Left lung (tissue), 10 donors: ENCODE measurements around the gene OMP. TPM values are rescaled to one million over a fixed set of nuclear protein-coding genes. Genes with fewer than 3 reads are reported as not detected.

Experiments
- ATAC-seq: fragments of 200-7000 bp; cut with Tn5 transposase; one replicate; pipeline ENCODE4 v1.9.1; 2020; ENCODE audit warnings: moderate library complexity
- DNase-seq, 4 donors: peaks; one replicate each; pipeline ENCODE4 v3.0.0-alpha.2; 2013 to 2020
- H3K27ac ChIP-seq, 2 donors: fragments of 200-600 bp; sonication (generic) in 1 of 2; one replicate each; pipeline versions ENCODE4 v1.5.0 to v1.8.0; 2020 to 2021
- H3K27me3 ChIP-seq, 2 donors: fragments of 200-600 bp; sonication (generic) in 1 of 2; one replicate each; pipeline versions ENCODE4 v1.5.0 to v1.8.0; 2020 to 2021
- H3K36me3 ChIP-seq, 2 donors: fragments of 200-600 bp; sonication (generic) in 1 of 2; one replicate each; pipeline versions ENCODE4 v1.5.0 to v1.8.0; 2020 to 2021
- H3K4me1 ChIP-seq, 2 donors: fragments of 200-600 bp; one replicate each; pipeline ENCODE4 v1.8.0; 2021
- H3K4me3 ChIP-seq, 2 donors: fragments of 200-600 bp; sonication (generic) in 1 of 2; one replicate each; pipeline versions ENCODE4 v1.5.0 to v1.8.0; 2020 to 2021; ENCODE audit warnings: mild to moderate bottlenecking in 1 of 2
- H3K9me3 ChIP-seq, 2 donors: fragments of 200-600 bp; sonication (generic) in 1 of 2; one replicate each; pipeline versions ENCODE4 v1.5.0 to v1.8.0; 2020 to 2021
- CTCF ChIP-seq, 2 donors: fragments of 200-600 bp; sonication (generic) in 1 of 2; IDR thresholded peaks; one replicate each; pipeline versions ENCODE4 v1.5.0 to v1.8.0; 2021; ENCODE audit warnings: antibody characterized with exemption in 2 of 2
- intact Hi-C, 2 donors: fragments of 100-400 bp; cut with DNase I; formaldehyde crosslinking; loops; one replicate each; pipeline versions ENCODE4 v1.11.2 to v1.14.2; 2022
- polyA plus RNA-seq, 6 donors: library from polyadenylated mRNA; unstranded; fragments of 120-200 nt; gene quantifications; one replicate each; pipeline ENCODE4 v1.2.1, GENCODE V29; 2013; ENCODE audit not compliant: insufficient read length in 6 of 6
- total RNA-seq, 2 donors: library from RNA; stranded (reverse); fragmentation: NEBNext Ultra II Directional; extraction: Animal tissue kit (Norgen Biotek cat#: 25700); gene quantifications; one replicate each; pipeline ENCODE4 v1.2.1, GENCODE V29; 2021
- donor health status: DM: no; HTN: yes; CAD: no.
- donor health status: DM: no; HTN: no; CAD: no.

OMP gene
- total and polyA plus RNA-seq, 8 donors = 0.34 to 0.46 (median 0.40) TPM; not detected in 4

- peaks cover 0 to 12% of the 10 kb centered on the region in 2 donors for H3K4me1 ChIP-seq
- peak overlapping the region; percentile 67 to 70 for H3K4me3 ChIP-seq
- H3K36me3 ChIP-seq = no peaks in the 10 kb centered on the region
- peak overlapping the region; percentile 76 to 77 for H3K27ac ChIP-seq
- intact Hi-C loops = no loop called here
- H3K9me3 ChIP-seq = no peaks in the 10 kb centered on the region
- no peak for TF ChIP-seq CTCF (IDR thresholded peaks at IDR 0.05)
- DNase-seq = peak in 1 of 4 donors; percentile 63
- peak; percentile 1 for ATAC-seq
- peaks cover 0 to 5% of the 10 kb centered on the region in 2 donors for H3K27me3 ChIP-seq
Measured at GRCh38 chr11:77065878-77066228, 36.8 kb upstream of the OMP start.

GRCh38 chr11:77066229-77067042, 36.2 kb upstream of the OMP start, which contains the start of gene CAPN5:
TSS of gene CAPN5 (plus strand) at chr11:77066971. CDS start at chr11:77084887, 17,916 bp downstream.
- intact Hi-C loops = no loop called here
- peak; percentile 99 for ATAC-seq
- Histone ChIP-seq H3K36me3 (no peaks in the 10 kb centered on the region), H3K4me3 (peak within 1 kb of the TSS; percentile 67 to 70), H3K27me3 (peaks cover 0 to 5% of the 10 kb centered on the region in 2 donors), H3K27ac (peak within 1 kb of the TSS; percentile 76 to 77), H3K4me1 (peaks cover 0 to 12% of the 10 kb centered on the region in 2 donors), H3K9me3 (no peaks in the 10 kb centered on the region)
- DNase-seq = peak; percentile 93 to 98 (median 95)
- no peak for TF ChIP-seq CTCF (IDR thresholded peaks at IDR 0.05)

GRCh38 chr11:77067861-77068443, 34.7 kb upstream of the OMP start:
- H3K36me3 ChIP-seq = no peaks in the 10 kb centered on the region
- H3K4me3 ChIP-seq = peak overlapping the region in 1 of 2 donors; percentile 6
- no peak for DNase-seq
- peaks cover 0 to 5% of the 10 kb centered on the region in 2 donors for H3K27me3 ChIP-seq
- no peak for ATAC-seq
- H3K4me1 ChIP-seq = peaks cover 9 to 27% of the 10 kb centered on the region in 2 donors
- no peak for TF ChIP-seq CTCF (IDR thresholded peaks at IDR 0.05)
- intact Hi-C loops = no loop called here
- no peaks in the 10 kb centered on the region for H3K9me3 ChIP-seq
- no peak overlapping the region for H3K27ac ChIP-seq

- intact Hi-C loops = no loop called here
- H3K4me1 ChIP-seq = peaks cover 16 to 34% of the 10 kb centered on the region in 2 donors
- TF ChIP-seq CTCF (IDR thresholded peaks at IDR 0.05) = no peak
Measured at GRCh38 chr11:77068457-77069335, 33.9 kb upstream of the OMP start.

More at GRCh38 chr11:77068457-77069335, 33.9 kb upstream of the OMP start:
- DNase-seq = no peak
- Histone ChIP-seq H3K4me3 (no peak overlapping the region), H3K27me3 (peaks cover 0 to 5% of the 10 kb centered on the region in 2 donors), H3K9me3 (no peaks in the 10 kb centered on the region), H3K27ac (no peak overlapping the region), H3K36me3 (no peaks in the 10 kb centered on the region)
- no peak for ATAC-seq
